Esophagus (tissue), 2 donors: ENCODE data around the gene MOGAT1. TPM values are rescaled to one million over a fixed set of nuclear protein-coding genes. Genes with fewer than 3 reads are reported as not detected.
A peak's percentile ranks its signal among the peaks of the same experiment; 100 is the strongest.

ENCODE experiments used
- H3K27ac ChIP-seq, 2 donors: one replicate each; pipeline ENCODE4 v1.5.1; 2013; ENCODE audit warnings: low read depth in 2 of 2, mild to moderate bottlenecking in 2 of 2, inconsistent platforms in 1 of 2, low read length in 1 of 2, moderate library complexity in 1 of 2
- H3K27me3 ChIP-seq, 2 donors: one replicate each; pipeline ENCODE4 v1.6.1; 2013; ENCODE audit warnings: low read length in 2 of 2, control low read depth in 1 of 2, mild to moderate bottlenecking in 1 of 2; ENCODE audit not compliant: insufficient read depth in 2 of 2, control insufficient read depth in 1 of 2
- H3K36me3 ChIP-seq, 2 donors: one replicate each; pipeline ENCODE4 v1.6.1; 2013; ENCODE audit warnings: low read length in 1 of 2; ENCODE audit not compliant: control insufficient read depth in 2 of 2, insufficient read depth in 2 of 2
- H3K4me1 ChIP-seq, 2 donors: one replicate each; pipeline ENCODE4 v1.6.1; 2013; ENCODE audit warnings: low read length in 1 of 2; ENCODE audit not compliant: control insufficient read depth in 2 of 2, insufficient read depth in 2 of 2
- H3K4me3 ChIP-seq, 2 donors: one replicate each; pipeline ENCODE4 v1.5.1; 2013; ENCODE audit warnings: low read length in 2 of 2, mild to moderate bottlenecking in 2 of 2, low read depth in 1 of 2, moderate library complexity in 1 of 2
- H3K9me3 ChIP-seq, 2 donors: one replicate each; pipeline ENCODE4 v1.6.1; 2013; ENCODE audit warnings: mild to moderate bottlenecking in 2 of 2, low read depth in 1 of 2, low read length in 1 of 2, moderate library complexity in 1 of 2; ENCODE audit not compliant: control insufficient read depth in 2 of 2, insufficient read depth in 1 of 2
- WGBS, 2 donors: extraction: QIAGEN DNeasy Blood & Tissue Kit; methylation state at CpG; one replicate each; pipeline ENCODE4 v1.1.7; 2013; 5-methylcytosine and 5-hydroxymethylcytosine counted together
- polyA plus RNA-seq, 2 donors: library from polyadenylated mRNA; stranded (reverse); fragments of 200-250 nt; gene quantifications; one replicate each; pipeline ENCODE4 v1.2.3, GENCODE V29; 2013
- donor health status: healthy with polysubstance abuse.
- donor health status: Bipolar disorder and iron deficiency.

The MOGAT1 gene, protein sequence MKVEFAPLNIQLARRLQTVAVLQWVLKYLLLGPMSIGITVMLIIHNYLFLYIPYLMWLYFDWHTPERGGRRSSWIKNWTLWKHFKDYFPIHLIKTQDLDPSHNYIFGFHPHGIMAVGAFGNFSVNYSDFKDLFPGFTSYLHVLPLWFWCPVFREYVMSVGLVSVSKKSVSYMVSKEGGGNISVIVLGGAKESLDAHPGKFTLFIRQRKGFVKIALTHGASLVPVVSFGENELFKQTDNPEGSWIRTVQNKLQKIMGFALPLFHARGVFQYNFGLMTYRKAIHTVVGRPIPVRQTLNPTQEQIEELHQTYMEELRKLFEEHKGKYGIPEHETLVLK
- under 1 TPM in 1 of 2 donors, not detected in 1; 0.05 TPM for polyA plus RNA-seq

DNA sequence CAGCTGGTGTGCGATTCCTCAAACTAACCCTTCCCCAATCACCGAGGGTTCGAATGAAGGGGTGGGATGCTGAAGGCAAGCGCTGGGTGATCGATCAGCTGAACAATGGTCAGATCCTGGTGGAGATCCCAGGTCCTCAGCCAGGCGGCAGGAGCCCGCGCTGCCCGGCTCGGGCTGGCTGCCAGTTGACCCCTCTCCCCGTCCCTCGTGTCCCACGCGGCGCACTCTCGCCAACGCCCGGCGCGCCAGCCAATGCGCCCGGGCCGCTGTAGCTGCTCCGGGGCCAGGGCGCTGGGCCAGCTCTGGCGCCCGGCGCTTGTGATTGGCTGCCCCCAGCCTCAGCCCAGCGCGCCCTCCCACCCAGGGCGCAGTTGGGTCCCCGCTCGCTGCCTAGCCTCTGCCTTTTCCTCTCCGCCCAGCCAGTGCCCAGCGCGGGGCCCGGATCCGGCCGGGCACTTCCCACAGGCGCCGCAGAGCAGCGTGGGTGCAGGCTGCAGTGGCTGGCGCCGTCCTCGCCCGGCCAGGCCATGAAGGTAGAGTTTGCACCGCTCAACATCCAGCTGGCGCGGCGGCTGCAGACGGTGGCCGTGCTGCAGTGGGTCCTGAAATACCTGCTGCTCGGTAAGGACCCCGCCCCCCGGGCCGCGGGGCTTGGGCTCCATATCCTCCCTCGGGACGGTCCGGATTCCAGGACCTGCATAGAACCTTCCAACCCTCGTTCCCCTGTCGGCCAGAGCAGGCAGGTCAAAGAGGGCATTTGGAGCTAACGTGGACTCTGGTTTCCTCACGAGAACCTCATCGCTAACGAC, at the start of gene MOGAT1:
Gene MOGAT1, plus strand, starts transcription at position 400 of the 809 bp plus-strand sequence. Its CDS starts 128 bp downstream, at position 528.
- Histone ChIP-seq H3K9me3 (no peaks in the 10 kb centered on the region), H3K27ac (no peak within 1 kb of the TSS), H3K4me1 (peaks cover 3 to 4% of the 10 kb centered on the region in 2 donors), H3K36me3 (no peaks in the 10 kb centered on the region), H3K27me3 (no peaks in the 10 kb centered on the region), H3K4me3 (peak within 1 kb of the TSS; percentile 41 to 55)
- WGBS, 2 donors = 3 to 5% methylated on average over 65 to 66 of the region's 66 CpGs

DNA sequence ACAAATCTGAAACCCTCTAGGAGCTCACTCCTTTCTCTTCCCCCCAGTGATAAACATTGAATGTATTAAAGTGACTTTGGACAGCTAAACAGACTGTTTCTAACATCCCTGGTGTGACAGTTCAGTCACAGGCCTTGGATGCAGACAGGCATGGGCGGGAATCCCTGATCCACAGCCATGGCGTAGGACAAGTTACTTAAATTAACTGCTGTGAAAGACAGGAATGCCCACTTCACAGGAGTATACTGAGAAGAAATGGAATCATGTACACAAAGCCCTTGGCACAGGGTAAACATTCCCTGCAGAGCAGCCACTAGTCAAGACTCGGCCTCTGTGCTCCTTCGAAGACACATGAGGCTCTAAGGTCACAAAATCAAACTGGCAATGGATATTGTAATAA, 49.6 kb upstream of the MOGAT1 start:
- peaks cover 14 to 15% of the 10 kb centered on the region in 2 donors for H3K36me3 ChIP-seq
- H3K27ac ChIP-seq = no peak overlapping the region
- H3K4me1 ChIP-seq = no peaks in the 10 kb centered on the region
- WGBS, 2 donors = 88 to 94% methylated on average over 4 of the region's 4 CpGs
- H3K27me3 ChIP-seq = no peaks in the 10 kb centered on the region
- no peak overlapping the region for H3K4me3 ChIP-seq
- no peaks in the 10 kb centered on the region for H3K9me3 ChIP-seq

DNA sequence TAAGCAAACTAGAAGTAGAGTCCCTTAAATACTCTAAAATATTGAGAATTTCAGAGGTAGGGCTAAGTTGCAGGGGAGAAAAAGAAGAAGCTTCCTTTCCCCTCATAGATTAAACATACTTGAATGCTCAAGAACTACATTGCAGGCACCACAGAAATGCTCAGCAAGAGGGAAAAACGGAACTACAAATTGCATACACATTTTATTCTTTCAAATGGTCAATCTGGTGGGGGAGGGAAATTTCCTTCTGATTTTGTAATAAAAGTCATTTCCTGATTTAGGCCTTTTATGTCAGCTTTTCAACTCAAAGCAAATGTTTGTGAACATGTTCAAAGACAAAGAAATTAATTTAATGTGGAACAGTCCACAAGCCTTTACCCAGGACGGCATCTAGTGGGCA, 48.5 kb upstream of the MOGAT1 start:
- Histone ChIP-seq H3K4me1 (no peaks in the 10 kb centered on the region), H3K27ac (no peak overlapping the region), H3K9me3 (no peaks in the 10 kb centered on the region), H3K27me3 (no peaks in the 10 kb centered on the region), H3K4me3 (no peak overlapping the region), H3K36me3 (peaks cover 15% of the 10 kb centered on the region in 2 donors)
- WGBS, 2 donors = 83 to 95% methylated on average over 2 of the region's 2 CpGs

GRCh38 chr2:222623756-222624309, 47.6 kb upstream of the MOGAT1 start:
- peaks cover 15 to 17% of the 10 kb centered on the region in 2 donors for H3K36me3 ChIP-seq
- WGBS, 2 donors = 91 to 92% methylated on average over 6 of the region's 6 CpGs
- no peak overlapping the region for H3K27ac ChIP-seq
- no peaks in the 10 kb centered on the region for H3K9me3 ChIP-seq
- H3K4me1 ChIP-seq = no peaks in the 10 kb centered on the region
- H3K27me3 ChIP-seq = no peaks in the 10 kb centered on the region
- H3K4me3 ChIP-seq = no peak overlapping the region

DNA sequence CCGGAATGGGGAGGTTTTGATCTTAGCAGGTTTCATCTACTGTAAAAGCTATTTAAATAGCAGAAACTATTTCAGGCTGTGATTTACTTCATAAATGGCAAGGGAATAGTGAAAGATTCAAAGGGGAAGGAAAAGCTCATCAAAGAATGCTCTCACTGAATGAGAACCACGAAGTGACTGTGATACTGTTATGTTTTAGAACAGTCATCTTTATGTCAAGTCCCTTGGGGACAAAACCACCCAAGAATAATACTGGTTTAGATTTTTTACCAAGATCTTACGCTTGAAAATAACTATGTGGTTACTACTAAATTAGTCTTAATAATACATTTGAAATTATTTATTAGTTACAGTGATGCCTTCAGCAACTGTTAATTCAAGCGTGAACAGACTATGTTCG, 43.7 kb upstream of the MOGAT1 start:
- H3K9me3 ChIP-seq = no peaks in the 10 kb centered on the region
- no peaks in the 10 kb centered on the region for H3K4me1 ChIP-seq
- H3K27me3 ChIP-seq = no peaks in the 10 kb centered on the region
- no peak overlapping the region for H3K27ac ChIP-seq
- WGBS, 2 donors = 90 to 97% methylated on average over 5 of the region's 5 CpGs
- H3K4me3 ChIP-seq = no peak overlapping the region
- H3K36me3 ChIP-seq = peaks cover 14% of the 10 kb centered on the region in 2 donors

DNA sequence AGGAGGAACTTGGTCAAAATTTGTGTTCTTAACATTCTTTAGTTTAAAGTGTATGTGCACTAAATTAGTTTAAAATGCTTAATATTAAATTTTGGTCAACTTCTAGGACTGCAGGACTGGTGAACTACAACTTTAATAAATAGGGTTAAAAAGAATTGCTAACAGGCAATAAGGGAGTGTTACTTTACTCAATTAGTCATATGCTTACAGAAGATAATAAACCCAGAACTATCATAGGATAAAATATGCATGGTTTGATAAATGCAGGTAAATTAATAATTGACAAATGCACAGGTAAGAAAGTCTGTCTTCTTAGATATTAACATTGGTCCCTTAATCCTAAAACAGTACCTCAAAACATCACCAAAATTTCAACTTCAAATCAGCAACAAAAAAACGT, 36.2 kb upstream of the MOGAT1 start:
- H3K9me3 ChIP-seq = no peaks in the 10 kb centered on the region
- H3K36me3 ChIP-seq = peaks cover 6 to 13% of the 10 kb centered on the region in 2 donors
- WGBS, 2 donors = 87 to 97% methylated on average over 1 of the region's 1 CpG
- H3K4me1 ChIP-seq = no peaks in the 10 kb centered on the region
- H3K27me3 ChIP-seq = no peaks in the 10 kb centered on the region
- H3K4me3 ChIP-seq = no peak overlapping the region
- no peak overlapping the region for H3K27ac ChIP-seq

DNA sequence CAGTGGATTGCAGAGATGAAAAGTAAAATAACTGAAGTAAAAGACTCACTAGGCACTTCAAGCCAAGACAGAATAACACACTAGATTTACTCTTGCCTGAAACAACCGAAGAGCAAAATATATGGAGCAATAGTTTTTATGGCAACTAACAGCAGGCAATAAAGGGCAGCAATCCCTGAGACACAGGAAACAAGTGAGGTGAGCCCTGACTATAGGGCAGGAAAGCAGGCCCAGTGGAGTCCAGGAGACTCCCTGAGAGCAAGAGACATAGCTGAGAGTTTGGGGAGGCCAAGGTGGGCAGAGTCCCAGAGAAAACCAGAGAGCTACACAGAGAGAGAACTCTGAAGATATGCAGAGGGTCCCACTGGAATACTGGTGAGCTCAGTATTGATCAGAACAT, 34.4 kb upstream of the MOGAT1 start:
- Histone ChIP-seq H3K4me3 (no peak overlapping the region), H3K27me3 (no peaks in the 10 kb centered on the region), H3K4me1 (no peaks in the 10 kb centered on the region), H3K27ac (no peak overlapping the region), H3K9me3 (no peaks in the 10 kb centered on the region), H3K36me3 (peaks cover 4 to 13% of the 10 kb centered on the region in 2 donors)
- 94 to 98% methylated on average over 1 of the region's 1 CpG for WGBS, 2 donors

- Histone ChIP-seq H3K27ac (no peak overlapping the region), H3K27me3 (no peaks in the 10 kb centered on the region), H3K4me1 (no peaks in the 10 kb centered on the region), H3K9me3 (no peaks in the 10 kb centered on the region), H3K36me3 (peaks cover 4 to 8% of the 10 kb centered on the region in 2 donors), H3K4me3 (no peak overlapping the region)
- 93 to 94% methylated on average over 2 of the region's 2 CpGs for WGBS, 2 donors
Measured at GRCh38 chr2:222641336-222641735, 30.1 kb upstream of the MOGAT1 start.

DNA sequence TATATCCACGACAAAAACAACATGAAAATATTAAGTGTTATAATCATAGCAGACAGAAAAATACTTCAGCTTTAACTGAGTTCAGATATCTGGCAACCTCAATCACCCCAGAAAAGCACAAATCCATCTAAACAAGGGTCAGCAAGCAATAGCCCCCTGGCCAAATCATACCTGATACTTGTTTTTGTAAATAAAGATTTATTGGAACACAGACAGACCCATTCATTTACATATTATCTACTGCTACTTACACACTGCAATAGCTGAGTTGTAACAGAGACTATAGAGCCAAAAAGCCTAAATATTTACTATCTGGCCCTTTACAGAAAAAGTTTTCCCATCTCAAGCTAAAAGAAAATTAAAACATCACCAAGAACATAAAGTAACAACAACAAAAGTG, 28.3 kb upstream of the MOGAT1 start:
- no peaks in the 10 kb centered on the region for H3K4me1 ChIP-seq
- WGBS, 2 donors = 89 to 90% methylated on average over 1 of the region's 1 CpG
- no peaks in the 10 kb centered on the region for H3K27me3 ChIP-seq
- no peak overlapping the region for H3K4me3 ChIP-seq
- H3K27ac ChIP-seq = no peak overlapping the region
- no peaks in the 10 kb centered on the region for H3K9me3 ChIP-seq
- peaks cover 2 to 5% of the 10 kb centered on the region in 2 donors for H3K36me3 ChIP-seq
